K562 (cell line): Measurements from ENCODE around the gene WDR64. TPM values are rescaled to one million over a fixed set of nuclear protein-coding genes. Genes with fewer than 3 reads are reported as not detected.

Source experiments
- ATAC-seq: fragments of 200-7000 bp; cut with Tn5 transposase; 3 replicates; pipeline ENCODE4 v1.9.1; 2020; ENCODE audit warnings: moderate library complexity
- BruUV-seq: library from RNA; stranded (reverse); fragments of 400-500 nt; replicated peaks from 2 replicates; lab custom pipeline; 2021; lab: Mats Ljungman, UMichigan
- CTCF ChIA-PET: fragments of 300-600 bp; formaldehyde crosslinking; extraction: SDS; loops from one replicate; lab custom pipeline; 2021; ENCODE audit warnings: low intra/inter-chr PET ratio; lab: Yijun Ruan, JAX
- POLR2A ChIA-PET: fragments of 300-600, 350-650 bp; sonication (Branson Sonifier 250); formaldehyde crosslinking; extraction: SDS; loops from one replicate; lab custom pipeline; 2021; ENCODE audit warnings: antibody characterized with exemption, inconsistent platforms; lab: Yijun Ruan, JAX
- DNase-seq, 4 experiments: peaks; one replicate each; pipeline versions ENCODE4 v3.0.0 to v3.0.0-alpha.2; 2011 to 2018; ENCODE audit warnings: low spot score in 3 of 4, mixed read lengths in 3 of 4; ENCODE audit errors: extremely low read depth in 1 of 4
- FAIRE-seq: peaks from 2 replicates; lab custom pipeline; 2011; peaks lifted over from hg19 to GRCh38; lab: Jason Lieb, UNC
- H2AFZ ChIP-seq: 2 replicates; pipeline ENCODE4 v1.6.0; 2011; ENCODE audit warnings: low read depth, low read length, control low read depth, inconsistent platforms
- H3K27ac ChIP-seq: fragments of 200-600 bp; 3 replicates; pipeline ENCODE4 v1.8.0; 2011; ENCODE audit warnings: low read depth, mild to moderate bottlenecking, control low read depth, inconsistent platforms, low read length, moderate library complexity, mixed read lengths; ENCODE audit errors: extremely low read depth
- H3K27me3 ChIP-seq, 2 experiments: fragments of 300-600 bp in 1 of 2; 2 replicates in 1 of 2; 3 replicates in 1 of 2; pipeline versions ENCODE4 v1.6.0 to v1.8.0; 2011; ENCODE audit warnings: inconsistent platforms in 2 of 2, low read length in 2 of 2, mild to moderate bottlenecking in 1 of 2, mixed read lengths in 1 of 2, moderate library complexity in 1 of 2; ENCODE audit not compliant: control insufficient read depth in 2 of 2, insufficient read depth in 2 of 2
- H3K36me3 ChIP-seq: fragments of 300-600 bp; 3 replicates; pipeline ENCODE4 v1.8.0; 2011; ENCODE audit warnings: mild to moderate bottlenecking, low read length, inconsistent platforms; ENCODE audit not compliant: control insufficient read depth, insufficient read depth
- H3K4me1 ChIP-seq, 2 experiments: fragments of 200-600 bp in 1 of 2; replicated peaks in 1 of 2; 2 replicates in 1 of 2; 3 replicates in 1 of 2; pipeline versions ENCODE4 v1.5.1 to v1.8.0; 2011; ENCODE audit warnings: inconsistent platforms in 2 of 2, low read length in 2 of 2, mild to moderate bottlenecking in 1 of 2, mixed read lengths in 1 of 2, moderate library complexity in 1 of 2; ENCODE audit not compliant: control insufficient read depth in 2 of 2, insufficient read depth in 2 of 2
- H3K4me2 ChIP-seq: 2 replicates; pipeline ENCODE4 v1.6.1; 2011; ENCODE audit warnings: low read length, control low read depth, inconsistent platforms, mixed read lengths; ENCODE audit not compliant: insufficient read depth
- H3K4me3 ChIP-seq: fragments of 200-600 bp; sonication (generic), shearing (Covaris generic); 2 replicates; pipeline ENCODE4 v1.5.1; 2016; ENCODE audit warnings: control low read depth, inconsistent platforms
- H3K79me2 ChIP-seq: fragments of 200-600 bp; 3 replicates; pipeline ENCODE4 v1.8.0; 2011; ENCODE audit warnings: low read length, inconsistent platforms; ENCODE audit not compliant: control insufficient read depth, insufficient read depth
- H3K9ac ChIP-seq, 2 experiments: 2 replicates each; pipeline versions ENCODE4 v1.6.0 to v1.6.1; 2011; ENCODE audit warnings: low read depth in 2 of 2, low read length in 2 of 2, control low read depth in 1 of 2, inconsistent platforms in 1 of 2, mild to moderate bottlenecking in 1 of 2, mixed read lengths in 1 of 2; ENCODE audit not compliant: insufficient read depth in 1 of 2
- H3K9me1 ChIP-seq: one replicate; pipeline ENCODE4 v1.6.0; 2011; ENCODE audit warnings: inconsistent platforms, mild to moderate bottlenecking, low read length, moderate library complexity; ENCODE audit not compliant: control insufficient read depth, insufficient read depth
- H3K9me3 ChIP-seq: replicated peaks from 2 replicates; pipeline ENCODE4 v1.5.1; 2011; ENCODE audit warnings: low read depth, low read length, inconsistent platforms; ENCODE audit not compliant: control insufficient read depth, insufficient read depth
- H4K20me1 ChIP-seq: replicated peaks from 2 replicates; pipeline ENCODE4 v1.6.1; 2011; ENCODE audit warnings: low read length, inconsistent platforms, mixed read lengths; ENCODE audit not compliant: control insufficient read depth, insufficient read depth
- EHMT2 ChIP-seq: fragments of 450-650 bp; IDR thresholded peaks from 2 replicates; pipeline ENCODE4 v1.6.1; 2018; ENCODE audit warnings: antibody characterized with exemption
- MIER1 ChIP-seq: fragments of 450-650 bp; IDR thresholded peaks from 2 replicates; pipeline ENCODE4 v1.6.1; 2016; ENCODE audit warnings: antibody characterized with exemption, mild to moderate bottlenecking, low read depth
- REST ChIP-seq, 2 experiments: fragments of 450-650 bp; formaldehyde crosslinking in 1 of 2; IDR thresholded peaks; 2 replicates each; pipeline versions ENCODE4 v1.4.0 to v1.6.1; 2014 to 2020; ENCODE audit warnings: mild to moderate bottlenecking in 2 of 2, borderline replicate concordance in 1 of 2, low read depth in 1 of 2
- ZNF140 ChIP-seq: fragments of 250-450 bp; sonication (Bioruptor Pico); IDR thresholded peaks from 2 replicates; pipeline ENCODE4 v1.8.0; 2021; ENCODE audit warnings: moderate library complexity, mild to moderate bottlenecking, inconsistent platforms
- in situ Hi-C: fragments of 300-500 bp; cut with MboI; formaldehyde crosslinking; loops from 4 replicates; pipeline ENCODE4 v1.15.0; 2018; ENCODE audit warnings: inconsistent platforms, mixed read lengths
- intact Hi-C: fragments of 100-400 bp; cut with micrococcal nuclease; formaldehyde crosslinking; loops from 2 replicates; pipeline ENCODE4 v1.14.2; 2022
- polyA plus RNA-seq, 8 experiments: library from polyadenylated mRNA; depleted of rRNA in 4 of 8; stranded (reverse) in 5 of 8; unstranded in 3 of 8; fragments of >200 nt; fragmentation: Nextera tagmentation in 2 of 8; fragmentation: Illumina TruSeq in 1 of 8; extraction: Ambion mirVana in 2 of 8; extraction: Trizol in 1 of 8; gene quantifications; 2 replicates each; pipeline versions ENCODE4 v1.2.1 to v1.2.3, GENCODE V29; 2011 to 2014; ENCODE audit warnings: inconsistent platforms in 1 of 8, missing spikeins in 1 of 8
- total RNA-seq, 7 experiments: library from RNA; depleted of rRNA in 6 of 7; stranded (reverse); fragments of >200 nt in 6 of 7; fragmentation: Illumina TruSeq in 2 of 7; extraction: Trizol in 2 of 7; gene quantifications; 2 replicates each; pipeline versions ENCODE4 v1.2.1 to v1.2.3, GENCODE V29; 2011 to 2021; ENCODE audit warnings: low replicate concordance in 1 of 7

The WDR64 gene
- total and polyA plus RNA-seq, 9 of the 15 experiments (the other 6 are each of a cell fraction or from before 2014, with no cell fraction given), result 0.06 to 0.29 (median 0.19) TPM; not detected in 5

GRCh38 chr1:241730031-241730430, 78.0 kb downstream of the WDR64 start:
- BruUV-seq, result no TSS peak
- no peak overlapping the region for H3K4me2 ChIP-seq
- H3K27me3 ChIP-seq, result no peaks in the 10 kb centered on the region
- peaks cover 3 to 13% of the 10 kb centered on the region in 2 experiments; a peak in 3 of 5 replicates for H3K4me1 ChIP-seq
- no peak overlapping the region for H3K4me3 ChIP-seq
- H3K36me3 ChIP-seq, result no peaks in the 10 kb centered on the region
- no peak overlapping the region for H2AFZ ChIP-seq
- intact Hi-C loops, result no loop called here
- POLR2A ChIA-PET, result interaction anchor here (0.5 to 1.1 kb wide), 3 partner anchors 8 to 30 kb away, joined by 3 to 6 read pairs (median 3); no protein-coding TSS in a partner anchor
- no peaks in the 10 kb centered on the region for H4K20me1 ChIP-seq
- peak; percentile 79; the same call in 1 of the 2 replicates for TF ChIP-seq MIER1
- TF ChIP-seq ZNF140 (CRISPR knock-in tag), result no peak
- peak; percentile 95 for TF ChIP-seq EHMT2
- TF ChIP-seq REST (IDR thresholded peaks at IDR 0.05; ENCODE audit: borderline replicate concordance), result peak; percentile 96
- TF ChIP-seq REST (CRISPR knock-in tag; IDR thresholded peaks at IDR 0.05; ENCODE audit: low read depth), result peak; percentile 38; the same call in 1 of the 2 replicates
- no peak overlapping the region for H3K9ac ChIP-seq
- FAIRE-seq (no peak), ATAC-seq (peak; percentile 47), DNase-seq (no peak)
- no peak overlapping the region for H3K27ac ChIP-seq
- H3K9me3 ChIP-seq, result no peaks in the 10 kb centered on the region
- CTCF ChIA-PET, result no interaction called here
- no peaks in the 10 kb centered on the region for H3K9me1 ChIP-seq
- in situ Hi-C loops, result no loop called here
- no peaks in the 10 kb centered on the region for H3K79me2 ChIP-seq
